HCT116 (cell line): Measurements from ENCODE around the gene PCSK6. TPM values are rescaled to one million over a fixed set of nuclear protein-coding genes. Genes with fewer than 3 reads are reported as not detected.

Source experiments
- ATAC-seq: fragments of 200-7000 bp; cut with Tn5 transposase; 2 replicates; pipeline ENCODE4 v1.9.1; 2020; ENCODE audit warnings: mild to moderate bottlenecking, moderate library complexity
- BruUV-seq: library from RNA; stranded (reverse); fragments of 400-500 nt; replicated peaks from 2 replicates; lab custom pipeline; 2021; lab: Mats Ljungman, UMichigan
- CTCF ChIA-PET: fragments of 300-600 bp; sonication (Branson Sonifier 250); formaldehyde crosslinking; loops from one replicate; lab custom pipeline; 2021; ENCODE audit warnings: antibody characterized with exemption; lab: Charles Lee
- POLR2A ChIA-PET: fragments of 300-600, 350-600 bp; sonication (Branson Sonifier 250); formaldehyde crosslinking; loops from one replicate; lab custom pipeline; 2021; ENCODE audit warnings: antibody characterized with exemption; lab: Charles Lee
- RAD21 ChIA-PET, 2 experiments: fragments of 300-600 bp; sonication (Branson Sonifier 250); formaldehyde crosslinking; loops; one replicate each; lab custom pipeline; 2023; ENCODE audit warnings: low total read pairs in 2 of 2; ENCODE audit not compliant: uncharacterized antibody in 2 of 2, unreplicated experiment in 2 of 2, low non-redundant PET in 1 of 2; lab: Charles Lee
- DNase-seq: peaks from one replicate; pipeline ENCODE4 v3.0.0-alpha.2; 2010; ENCODE audit warnings: low read depth, low spot score
- H2AFZ ChIP-seq: fragments of 200-600 bp; shearing (Covaris generic), sonication (generic); 2 replicates; pipeline ENCODE4 v1.6.1; 2017; ENCODE audit warnings: low read depth, mixed run types, mixed read lengths, antibody characterized with exemption, low read length; ENCODE audit not compliant: poor library complexity, severe bottlenecking
- H3K27ac ChIP-seq: 2 replicates; pipeline ENCODE4 v1.5.1; 2012; ENCODE audit warnings: low read depth, low read length
- H3K27me3 ChIP-seq: fragments of 200-600 bp; sonication (generic); 2 replicates; pipeline ENCODE4 v1.6.1; 2016; ENCODE audit warnings: mixed run types, low read length, mixed read lengths; ENCODE audit not compliant: insufficient read depth
- H3K36me3 ChIP-seq, 2 experiments: fragments of 200-500 bp in 1 of 2; fragments of 200-600 bp in 1 of 2; sonication (Bioruptor generic) in 1 of 2; sonication (generic) in 1 of 2; 2 replicates each; pipeline versions ENCODE4 v1.5.1 to v1.6.1; 2014 to 2016; ENCODE audit warnings: low read length in 2 of 2, inconsistent platforms in 1 of 2, mixed read lengths in 1 of 2, mixed run types in 1 of 2; ENCODE audit not compliant: insufficient read depth in 2 of 2, control insufficient read depth in 1 of 2
- H3K4me1 ChIP-seq, 2 experiments: fragments of 200-600 bp in 1 of 2; sonication (generic) in 1 of 2; 2 replicates each; pipeline versions ENCODE4 v1.5.1 to v1.6.1; 2012 to 2017; ENCODE audit warnings: low read length in 2 of 2, inconsistent platforms in 1 of 2, mild to moderate bottlenecking in 1 of 2, mixed read lengths in 1 of 2, mixed run types in 1 of 2, moderate library complexity in 1 of 2; ENCODE audit not compliant: insufficient read depth in 2 of 2, control insufficient read depth in 1 of 2
- H3K4me2 ChIP-seq: fragments of 200-600 bp; sonication (generic); 2 replicates; pipeline ENCODE4 v1.6.1; 2017; ENCODE audit warnings: mixed run types, low read length, mixed read lengths
- H3K4me3 ChIP-seq, 2 experiments: fragments of 200-600 bp in 1 of 2; sonication (generic) in 1 of 2; replicated peaks in 1 of 2; 2 replicates each; pipeline ENCODE4 v1.5.1; 2011 to 2016; ENCODE audit warnings: low read length in 2 of 2, control low read depth in 1 of 2, low read depth in 1 of 2, mild to moderate bottlenecking in 1 of 2, mixed read lengths in 1 of 2, mixed run types in 1 of 2
- H3K79me2 ChIP-seq: fragments of 200-600 bp; sonication (generic); 2 replicates; pipeline ENCODE4 v1.6.1; 2017; ENCODE audit warnings: mild to moderate bottlenecking, mixed run types, low read length, moderate library complexity, mixed read lengths; ENCODE audit not compliant: insufficient read depth
- H3K9ac ChIP-seq: fragments of 200-600 bp; sonication (generic); 2 replicates; pipeline ENCODE4 v1.6.1; 2016; ENCODE audit warnings: low read length, mixed read lengths
- H3K9me2 ChIP-seq: fragments of 200-600 bp; sonication (generic), shearing (Covaris generic); 2 replicates; pipeline ENCODE4 v1.6.1; 2017; ENCODE audit warnings: mixed run types, mild to moderate bottlenecking, moderate library complexity; ENCODE audit not compliant: insufficient read depth
- H3K9me3 ChIP-seq, 2 experiments: fragments of 200-500 bp in 1 of 2; fragments of 200-600 bp in 1 of 2; sonication (Bioruptor generic) in 1 of 2; sonication (generic) in 1 of 2; 2 replicates each; pipeline ENCODE4 v1.6.1; 2014 to 2017; ENCODE audit warnings: low read length in 2 of 2, mixed read lengths in 2 of 2, inconsistent platforms in 1 of 2, low read depth in 1 of 2, mild to moderate bottlenecking in 1 of 2, mixed run types in 1 of 2, moderate library complexity in 1 of 2; ENCODE audit not compliant: control insufficient read depth in 1 of 2, insufficient read depth in 1 of 2
- H4K20me1 ChIP-seq: fragments of 200-600 bp; sonication (generic), shearing (Covaris generic); 2 replicates; pipeline ENCODE4 v1.6.1; 2017; ENCODE audit warnings: mixed run types, mild to moderate bottlenecking, moderate library complexity; ENCODE audit not compliant: insufficient read depth
- ATF3 ChIP-seq: IDR thresholded peaks from 2 replicates; pipeline ENCODE4 v1.6.1; 2012
- CBX3 ChIP-seq: IDR thresholded peaks from 2 replicates; pipeline ENCODE4 v1.6.1; 2012; ENCODE audit warnings: low read depth
- CEBPB ChIP-seq: IDR thresholded peaks from 2 replicates; pipeline ENCODE4 v1.6.1; 2012; ENCODE audit warnings: low read depth
- EGR1 ChIP-seq: IDR thresholded peaks from 2 replicates; pipeline ENCODE4 v1.6.1; 2012; ENCODE audit warnings: low read depth
- EZH2 ChIP-seq: fragments of 200-600 bp; sonication (generic); IDR thresholded peaks from 2 replicates; pipeline ENCODE4 v1.6.1; 2017; ENCODE audit warnings: antibody characterized with exemption, mixed run types
- EZH2phosphoT487 ChIP-seq: fragments of 200-600 bp; IDR thresholded peaks from 2 replicates; pipeline ENCODE4 v1.6.1; 2018; ENCODE audit warnings: antibody characterized with exemption, borderline replicate concordance
- POLR2A ChIP-seq: IDR thresholded peaks from 2 replicates; pipeline ENCODE4 v1.7.0; 2011; ENCODE audit warnings: borderline replicate concordance; ENCODE audit not compliant: insufficient read depth, insufficient read length; ENCODE audit errors: extremely low read depth
- POLR2AphosphoS5 ChIP-seq: IDR thresholded peaks from 2 replicates; pipeline ENCODE4 v1.6.1; 2011; ENCODE audit warnings: mild to moderate bottlenecking, low read depth, low read length, moderate library complexity
- REST ChIP-seq: IDR thresholded peaks from 2 replicates; pipeline ENCODE4 v1.6.1; 2012; ENCODE audit warnings: low read depth
- ZBTB33 ChIP-seq: IDR thresholded peaks from 2 replicates; pipeline ENCODE4 v1.6.1; 2011; ENCODE audit warnings: mild to moderate bottlenecking, low read length, moderate library complexity; ENCODE audit not compliant: insufficient replicate concordance; ENCODE audit errors: extremely low read depth
- ZFX ChIP-seq: fragments of 450-650 bp; IDR thresholded peaks from 2 replicates; pipeline ENCODE4 v1.6.1; 2017
- intact Hi-C: fragments of 100-400 bp; cut with micrococcal nuclease; formaldehyde crosslinking; loops from 2 replicates; pipeline ENCODE4 v1.10.0; 2022
- total RNA-seq: library from RNA; stranded (reverse); gene quantifications from one replicate; pipeline ENCODE4 v1.2.1, GENCODE V29; 2021; ENCODE audit not compliant: unreplicated experiment

The PCSK6 gene
- total RNA-seq, 1 experiment from 2014 or later, result 13.5 TPM

GRCh38 chr15:101323793-101324523, 165.5 kb downstream of the PCSK6 start:
- no peaks in the 10 kb centered on the region for H3K9me3 ChIP-seq
- no peaks in the 10 kb centered on the region for H3K27me3 ChIP-seq
- no peaks in the 10 kb centered on the region for H3K9me2 ChIP-seq
- no TSS peak for BruUV-seq
- ChIA-PET POLR2A (no interaction called here), RAD21 (no interaction called here), CTCF (no interaction called here)
- no peak for DNase-seq
- TF ChIP-seq POLR2AphosphoS5 (no peak), EZH2 (no peak), CEBPB (no peak), ZBTB33 (no peak), EZH2phosphoT487 (no peak), CBX3 (no peak)
- no peak overlapping the region for H3K4me3 ChIP-seq
- no peak overlapping the region for H3K4me2 ChIP-seq
- H3K79me2 ChIP-seq, result no peaks in the 10 kb centered on the region
- H3K27ac ChIP-seq, result no peak overlapping the region
- H3K9ac ChIP-seq, result no peak overlapping the region
- intact Hi-C loops, result no loop called here
- H4K20me1 ChIP-seq, result no peaks in the 10 kb centered on the region
- no peaks in the 10 kb centered on the region for H3K36me3 ChIP-seq
- ATAC-seq, result no peak
- no peaks in the 10 kb centered on the region for H3K4me1 ChIP-seq
- H2AFZ ChIP-seq, result no peak overlapping the region

- H3K9me3 ChIP-seq, result no peaks in the 10 kb centered on the region
- DNase-seq (no peak), ATAC-seq (no peak)
- ChIA-PET RAD21 (no interaction called here), POLR2A (no interaction called here), CTCF (no interaction called here)
- no peak overlapping the region for H3K4me3 ChIP-seq
- no peak overlapping the region for H3K27ac ChIP-seq
- H3K27me3 ChIP-seq, result no peaks in the 10 kb centered on the region
- no peaks in the 10 kb centered on the region for H3K36me3 ChIP-seq
- H3K79me2 ChIP-seq, result no peaks in the 10 kb centered on the region
- no peaks in the 10 kb centered on the region for H3K9me2 ChIP-seq
- no peak overlapping the region for H2AFZ ChIP-seq
- no peaks in the 10 kb centered on the region for H3K4me1 ChIP-seq
- no TSS peak for BruUV-seq
- H3K4me2 ChIP-seq, result no peak overlapping the region
- no peak overlapping the region for H3K9ac ChIP-seq
- intact Hi-C loops, result no loop called here
- H4K20me1 ChIP-seq, result no peaks in the 10 kb centered on the region
- no peak for TF ChIP-seq EZH2phosphoT487
- TF ChIP-seq EGR1, result no peak
- no peak for TF ChIP-seq POLR2A
- TF ChIP-seq ZBTB33, result no peak
- no peak for TF ChIP-seq ATF3
- no peak for TF ChIP-seq REST
- TF ChIP-seq ZFX, result no peak
These were observed 166.5 kb downstream of the PCSK6 start for GRCh38 chr15:101322854-101323477.
